ENCODE measurements around the gene PDLIM1. TPM values are rescaled to one million over a fixed set of nuclear protein-coding genes. Genes with fewer than 3 reads are reported as not detected.
A peak's percentile ranks its signal among the peaks of the same experiment; 100 is the strongest.

PDLIM1 gene
- total and polyA plus RNA-seq, 2 of the 13 experiments (the other 11 are each of a cell fraction or from before 2014, with no cell fraction given), result 119 to 123 TPM

DNA sequence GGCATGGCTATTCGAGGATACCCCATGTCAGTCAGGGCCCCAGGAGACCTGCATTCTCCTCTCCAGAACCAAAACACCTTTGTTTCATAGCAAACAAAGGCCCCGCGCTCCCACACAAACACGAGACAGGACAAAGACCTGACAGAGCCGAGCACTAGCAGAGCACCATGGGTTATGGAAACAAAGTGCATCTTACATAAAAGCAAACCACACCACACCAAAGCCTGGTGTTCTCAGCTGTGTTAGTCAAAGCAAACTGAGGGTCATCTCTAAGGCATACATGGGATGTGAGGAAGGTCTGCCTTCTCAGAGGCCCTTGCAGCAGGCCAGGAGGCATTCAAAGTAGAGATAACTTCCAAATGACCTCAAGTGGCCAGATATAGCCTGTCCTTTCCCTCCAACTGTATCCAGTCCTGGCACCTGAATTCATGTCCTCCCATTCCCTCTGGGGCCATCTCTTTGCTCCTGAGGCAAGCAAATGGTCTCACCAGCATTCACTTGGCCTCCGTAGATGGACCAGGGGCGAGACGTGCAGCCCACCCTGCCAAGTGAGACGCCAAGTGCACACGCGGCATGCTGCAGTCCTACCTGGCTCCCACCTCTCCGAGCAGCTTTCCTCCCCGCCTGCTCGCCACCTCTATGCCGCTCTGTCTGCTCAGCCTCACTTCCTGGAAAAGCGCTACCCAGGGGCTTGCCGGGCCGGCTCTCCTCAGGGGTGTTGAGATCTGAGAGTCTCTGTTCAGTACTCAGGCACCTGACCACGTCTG lies 45.3 kb upstream of the PDLIM1 start (continued):
- TF ChIP-seq, protein P1, sequence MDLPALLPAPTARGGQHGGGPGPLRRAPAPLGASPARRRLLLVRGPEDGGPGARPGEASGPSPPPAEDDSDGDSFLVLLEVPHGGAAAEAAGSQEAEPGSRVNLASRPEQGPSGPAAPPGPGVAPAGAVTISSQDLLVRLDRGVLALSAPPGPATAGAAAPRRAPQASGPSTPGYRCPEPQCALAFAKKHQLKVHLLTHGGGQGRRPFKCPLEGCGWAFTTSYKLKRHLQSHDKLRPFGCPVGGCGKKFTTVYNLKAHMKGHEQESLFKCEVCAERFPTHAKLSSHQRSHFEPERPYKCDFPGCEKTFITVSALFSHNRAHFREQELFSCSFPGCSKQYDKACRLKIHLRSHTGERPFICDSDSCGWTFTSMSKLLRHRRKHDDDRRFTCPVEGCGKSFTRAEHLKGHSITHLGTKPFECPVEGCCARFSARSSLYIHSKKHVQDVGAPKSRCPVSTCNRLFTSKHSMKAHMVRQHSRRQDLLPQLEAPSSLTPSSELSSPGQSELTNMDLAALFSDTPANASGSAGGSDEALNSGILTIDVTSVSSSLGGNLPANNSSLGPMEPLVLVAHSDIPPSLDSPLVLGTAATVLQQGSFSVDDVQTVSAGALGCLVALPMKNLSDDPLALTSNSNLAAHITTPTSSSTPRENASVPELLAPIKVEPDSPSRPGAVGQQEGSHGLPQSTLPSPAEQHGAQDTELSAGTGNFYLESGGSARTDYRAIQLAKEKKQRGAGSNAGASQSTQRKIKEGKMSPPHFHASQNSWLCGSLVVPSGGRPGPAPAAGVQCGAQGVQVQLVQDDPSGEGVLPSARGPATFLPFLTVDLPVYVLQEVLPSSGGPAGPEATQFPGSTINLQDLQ (CRISPR knock-in tag; IDR thresholded peaks at IDR 0.05), result no peak
- TF ChIP-seq HNRNPLL (IDR thresholded peaks at IDR 0.05; ENCODE audit: low read depth, low read length, poor library complexity, severe bottlenecking) (no peak), ZNF546 (CRISPR knock-in tag; conservative IDR thresholded peaks at IDR 0.05) (no peak), REL (CRISPR knock-in tag; conservative IDR thresholded peaks at IDR 0.05) (no peak), SOX13 (IDR thresholded peaks at IDR 0.05) (peak; percentile 97), SOX13 (CRISPR knock-in tag; conservative IDR thresholded peaks at IDR 0.05 in 1 of 2, IDR thresholded peaks at IDR 0.05 in 1 of 2) (peak in 1 of 2 experiments; percentile 99; a peak in 2 of 4 replicates), NFE2L2 (IDR thresholded peaks at IDR 0.05; ENCODE audit: low read length) (no peak), GATAD2A (CRISPR knock-in tag; IDR thresholded peaks at IDR 0.05) (peak; percentile 85), NONO (IDR thresholded peaks at IDR 0.05) (no peak), NONO (CRISPR knock-in tag; conservative IDR thresholded peaks at IDR 0.05) (no peak), ZNF790 (CRISPR knock-in tag; IDR thresholded peaks at IDR 0.05; ENCODE audit: borderline replicate concordance) (no peak), STAT5B (CRISPR knock-in tag; IDR thresholded peaks at IDR 0.05) (no peak), CENPT (CRISPR knock-in tag; IDR thresholded peaks at IDR 0.05; ENCODE audit: low read depth) (no peak), MED1 (CRISPR knock-in tag; IDR thresholded peaks at IDR 0.05) (peak; percentile 36; the same call in 1 of the 2 replicates), AGO1 (IDR thresholded peaks at IDR 0.05; ENCODE audit: low read depth, low read length, poor library complexity, severe bottlenecking) (no peak), KDM4B (CRISPR knock-in tag; IDR thresholded peaks at IDR 0.05) (no peak), RFX1 (IDR thresholded peaks at IDR 0.05) (no peak), RORA (CRISPR knock-in tag; IDR thresholded peaks at IDR 0.05) (no peak)
- TF ChIP-seq, protein P2, sequence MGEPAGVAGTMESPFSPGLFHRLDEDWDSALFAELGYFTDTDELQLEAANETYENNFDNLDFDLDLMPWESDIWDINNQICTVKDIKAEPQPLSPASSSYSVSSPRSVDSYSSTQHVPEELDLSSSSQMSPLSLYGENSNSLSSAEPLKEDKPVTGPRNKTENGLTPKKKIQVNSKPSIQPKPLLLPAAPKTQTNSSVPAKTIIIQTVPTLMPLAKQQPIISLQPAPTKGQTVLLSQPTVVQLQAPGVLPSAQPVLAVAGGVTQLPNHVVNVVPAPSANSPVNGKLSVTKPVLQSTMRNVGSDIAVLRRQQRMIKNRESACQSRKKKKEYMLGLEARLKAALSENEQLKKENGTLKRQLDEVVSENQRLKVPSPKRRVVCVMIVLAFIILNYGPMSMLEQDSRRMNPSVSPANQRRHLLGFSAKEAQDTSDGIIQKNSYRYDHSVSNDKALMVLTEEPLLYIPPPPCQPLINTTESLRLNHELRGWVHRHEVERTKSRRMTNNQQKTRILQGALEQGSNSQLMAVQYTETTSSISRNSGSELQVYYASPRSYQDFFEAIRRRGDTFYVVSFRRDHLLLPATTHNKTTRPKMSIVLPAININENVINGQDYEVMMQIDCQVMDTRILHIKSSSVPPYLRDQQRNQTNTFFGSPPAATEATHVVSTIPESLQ (CRISPR knock-in tag; conservative IDR thresholded peaks at IDR 0.05), result no peak
- TF ChIP-seq, protein P3, sequence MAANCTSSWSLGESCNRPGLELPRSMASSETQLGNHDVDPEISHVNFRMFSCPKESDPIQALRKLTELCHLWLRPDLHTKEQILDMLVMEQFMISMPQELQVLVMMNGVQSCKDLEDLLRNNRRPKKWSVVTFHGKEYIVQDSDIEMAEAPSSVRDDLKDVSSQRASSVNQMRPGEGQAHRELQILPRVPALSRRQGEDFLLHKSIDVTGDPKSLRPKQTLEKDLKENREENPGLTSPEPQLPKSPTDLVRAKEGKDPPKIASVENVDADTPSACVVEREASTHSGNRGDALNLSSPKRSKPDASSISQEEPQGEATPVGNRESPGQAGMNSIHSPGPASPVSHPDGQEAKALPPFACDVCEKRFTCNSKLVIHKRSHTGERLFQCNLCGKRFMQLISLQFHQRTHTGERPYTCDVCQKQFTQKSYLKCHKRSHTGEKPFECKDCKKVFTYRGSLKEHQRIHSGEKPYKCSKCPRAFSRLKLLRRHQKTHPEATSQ (CRISPR knock-in tag; IDR thresholded peaks at IDR 0.05; ENCODE audit: borderline replicate concordance), result no peak
- TF ChIP-seq, protein P4, sequence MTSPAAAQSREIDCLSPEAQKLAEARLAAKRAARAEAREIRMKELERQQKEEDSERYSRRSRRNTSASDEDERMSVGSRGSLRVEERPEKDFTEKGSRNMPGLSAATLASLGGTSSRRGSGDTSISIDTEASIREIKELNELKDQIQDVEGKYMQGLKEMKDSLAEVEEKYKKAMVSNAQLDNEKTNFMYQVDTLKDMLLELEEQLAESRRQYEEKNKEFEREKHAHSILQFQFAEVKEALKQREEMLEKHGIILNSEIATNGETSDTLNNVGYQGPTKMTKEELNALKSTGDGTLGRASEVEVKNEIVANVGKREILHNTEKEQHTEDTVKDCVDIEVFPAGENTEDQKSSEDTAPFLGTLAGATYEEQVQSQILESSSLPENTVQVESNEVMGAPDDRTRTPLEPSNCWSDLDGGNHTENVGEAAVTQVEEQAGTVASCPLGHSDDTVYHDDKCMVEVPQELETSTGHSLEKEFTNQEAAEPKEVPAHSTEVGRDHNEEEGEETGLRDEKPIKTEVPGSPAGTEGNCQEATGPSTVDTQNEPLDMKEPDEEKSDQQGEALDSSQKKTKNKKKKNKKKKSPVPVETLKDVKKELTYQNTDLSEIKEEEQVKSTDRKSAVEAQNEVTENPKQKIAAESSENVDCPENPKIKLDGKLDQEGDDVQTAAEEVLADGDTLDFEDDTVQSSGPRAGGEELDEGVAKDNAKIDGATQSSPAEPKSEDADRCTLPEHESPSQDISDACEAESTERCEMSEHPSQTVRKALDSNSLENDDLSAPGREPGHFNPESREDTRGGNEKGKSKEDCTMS (CRISPR knock-in tag; conservative IDR thresholded peaks at IDR 0.05), result no peak
